Measurements from ENCODE around the gene PROSER1. TPM values are rescaled to one million over a fixed set of nuclear protein-coding genes. Genes with fewer than 3 reads are reported as not detected.

The PROSER1 gene
- total RNA-seq, 1 experiment from 2014 or later: 75.6 TPM

DNA sequence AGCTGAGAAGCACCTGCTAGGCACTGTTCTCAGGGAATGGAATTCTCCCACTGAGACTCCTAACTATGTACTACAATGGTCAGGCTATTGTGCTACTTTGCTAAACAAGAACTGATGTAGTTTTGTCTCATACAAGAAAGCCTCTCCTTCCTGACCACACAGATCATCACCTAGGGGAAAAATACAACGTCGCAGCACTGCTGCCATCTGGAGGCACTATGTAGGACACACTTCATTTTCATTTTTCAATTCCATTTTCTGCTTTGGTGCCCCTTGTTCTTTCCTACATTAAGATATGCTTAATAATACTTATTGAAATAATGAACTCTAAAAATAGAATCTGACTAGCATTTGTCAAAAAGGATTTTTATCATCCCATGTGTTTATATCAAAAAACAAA, 21.1 kb downstream of the PROSER1 start:
- Mint-ChIP-seq H3K4me3 (ENCODE audit: unreplicated experiment) (no peak overlapping the region), H3K27ac (ENCODE audit: unreplicated experiment) (no peak overlapping the region), H3K9me3 (ENCODE audit: unreplicated experiment) (no peaks in the 10 kb centered on the region), H3K36me3 (ENCODE audit: insufficient read depth, unreplicated experiment) (peaks cover 76% of the 10 kb centered on the region), H3K27me3 (ENCODE audit: insufficient read depth, unreplicated experiment) (no peaks in the 10 kb centered on the region), H3K4me1 (ENCODE audit: low read depth, unreplicated experiment) (peaks cover 15% of the 10 kb centered on the region)
- peak; percentile 72 to 73 for TF ChIP-seq CTCF (IDR thresholded peaks at IDR 0.05; ENCODE audit: insufficient read depth in 1 of 2, low read depth in 1 of 2, low read length in 1 of 2, severe bottlenecking in 1 of 2, unreplicated experiment in 1 of 2)
- no peak overlapping the region for H3K4me3 ChIP-seq (ENCODE audit: low read depth, low read length)
- H3K36me3 ChIP-seq (ENCODE audit: control insufficient read depth, insufficient read depth, low read length): peaks cover 4% of the 10 kb centered on the region
- intact Hi-C loops (cut with micrococcal nuclease; ENCODE audit: unreplicated experiment): loop anchor here (1.0 kb wide), 1 partner anchor 46 kb away; no protein-coding TSS in a partner anchor
- H3K4me1 ChIP-seq: no peaks in the 10 kb centered on the region
- BruUV-seq (replicated peaks): no TSS peak
- ChIA-PET CTCF (interaction anchor here (1.0 kb wide), 1 partner anchor 20 kb away, joined by 5 read pairs; no protein-coding TSS in a partner anchor), POLR2A (no interaction called here)
- no peaks in the 10 kb centered on the region for H3K27me3 ChIP-seq (replicated peaks; ENCODE audit: control insufficient read depth, insufficient read depth, low read length)
- peak in 1 of 2 experiments; percentile 29 for DNase-seq
- no peaks in the 10 kb centered on the region for H3K9me3 ChIP-seq

- Histone ChIP-seq H3K27me3 (replicated peaks; ENCODE audit: control insufficient read depth, insufficient read depth, low read length) (no peaks in the 10 kb centered on the region), H3K36me3 (ENCODE audit: control insufficient read depth, insufficient read depth, low read length) (peaks cover 6% of the 10 kb centered on the region), H3K4me1 (no peaks in the 10 kb centered on the region), H3K4me3 (ENCODE audit: low read depth, low read length) (no peak overlapping the region), H3K9me3 (no peaks in the 10 kb centered on the region)
- no peak for DNase-seq
- POLR2A ChIA-PET: no interaction called here
- H3K9me3 Mint-ChIP-seq (ENCODE audit: unreplicated experiment): no peaks in the 10 kb centered on the region
- H3K4me3 Mint-ChIP-seq (ENCODE audit: unreplicated experiment): no peak overlapping the region
- H3K36me3 Mint-ChIP-seq (ENCODE audit: insufficient read depth, unreplicated experiment): peaks cover 76% of the 10 kb centered on the region
- no TSS peak for BruUV-seq (replicated peaks)
- CTCF ChIA-PET: interaction anchor here (0.9 kb wide), 1 partner anchor 80 kb away, joined by 3 read pairs; no protein-coding TSS in a partner anchor
- no peak overlapping the region for H3K27ac Mint-ChIP-seq (ENCODE audit: unreplicated experiment)
- H3K4me1 Mint-ChIP-seq (ENCODE audit: low read depth, unreplicated experiment): peaks cover 8% of the 10 kb centered on the region
- no peaks in the 10 kb centered on the region for H3K27me3 Mint-ChIP-seq (ENCODE audit: insufficient read depth, unreplicated experiment)
- intact Hi-C loops (cut with micrococcal nuclease; ENCODE audit: unreplicated experiment): loop anchor here (1.0 kb wide), 1 partner anchor 46 kb away; no protein-coding TSS in a partner anchor
- no peak for TF ChIP-seq CTCF (IDR thresholded peaks at IDR 0.05; ENCODE audit: insufficient read depth in 1 of 2, low read depth in 1 of 2, low read length in 1 of 2, severe bottlenecking in 1 of 2, unreplicated experiment in 1 of 2)
Measured at GRCh38 chr13:39016087-39016486, 21.8 kb downstream of the PROSER1 start.

GRCh38 chr13:39013462-39013861, 24.4 kb downstream of the PROSER1 start:
- no peak for TF ChIP-seq CTCF (IDR thresholded peaks at IDR 0.05; ENCODE audit: insufficient read depth in 1 of 2, low read depth in 1 of 2, low read length in 1 of 2, severe bottlenecking in 1 of 2, unreplicated experiment in 1 of 2)
- CTCF ChIA-PET: no interaction called here
- Histone ChIP-seq H3K9me3 (no peaks in the 10 kb centered on the region), H3K27me3 (replicated peaks; ENCODE audit: control insufficient read depth, insufficient read depth, low read length) (no peaks in the 10 kb centered on the region), H3K36me3 (ENCODE audit: control insufficient read depth, insufficient read depth, low read length) (peaks cover 6% of the 10 kb centered on the region), H3K4me3 (ENCODE audit: low read depth, low read length) (no peak overlapping the region), H3K4me1 (no peaks in the 10 kb centered on the region)
- H3K27ac Mint-ChIP-seq (ENCODE audit: unreplicated experiment): no peak overlapping the region
- H3K9me3 Mint-ChIP-seq (ENCODE audit: unreplicated experiment): peaks cover 6% of the 10 kb centered on the region
- peaks cover 77% of the 10 kb centered on the region for H3K36me3 Mint-ChIP-seq (ENCODE audit: insufficient read depth, unreplicated experiment)
- POLR2A ChIA-PET: no interaction called here
- H3K27me3 Mint-ChIP-seq (ENCODE audit: insufficient read depth, unreplicated experiment): no peaks in the 10 kb centered on the region
- no peak overlapping the region for H3K4me3 Mint-ChIP-seq (ENCODE audit: unreplicated experiment)
- DNase-seq: no peak
- H3K4me1 Mint-ChIP-seq (ENCODE audit: low read depth, unreplicated experiment): peaks cover 4% of the 10 kb centered on the region
- intact Hi-C loops (cut with micrococcal nuclease; ENCODE audit: unreplicated experiment): no loop called here
- no TSS peak for BruUV-seq (replicated peaks)

Measured in Caco-2 (cell line).